ENCODE measurements around the gene C16orf96.

C16orf96 gene

GRCh38 chr16:4637501-4638166 is 81.5 kb downstream of the C16orf96 start:
- Histone ChIP-seq H3K27me3 (no peaks in the 10 kb centered on the region), H3K27ac (peak overlapping the region; percentile 10), H3K36me3 (peaks cover 41% of the 10 kb centered on the region), H3K4me1 (ENCODE audit: control insufficient read depth in 1 of 2, insufficient read depth in 1 of 2, low read depth in 1 of 2, low read length in 1 of 2) (peaks cover 68 to 73% of the 10 kb centered on the region in 2 experiments), H3K9me3 (no peaks in the 10 kb centered on the region), H3K4me3 (ENCODE audit: low read depth in 1 of 2, low read length in 1 of 2) (no peak overlapping the region)
- no peak for TF ChIP-seq CTCF (IDR thresholded peaks at IDR 0.05)

GRCh38 chr16:4639899-4640509 is 83.9 kb downstream of the C16orf96 start:
- Histone ChIP-seq H3K27me3 (no peaks in the 10 kb centered on the region), H3K4me1 (ENCODE audit: control insufficient read depth in 1 of 2, insufficient read depth in 1 of 2, low read depth in 1 of 2, low read length in 1 of 2) (peaks cover 51 to 54% of the 10 kb centered on the region in 2 experiments), H3K27ac (peak overlapping the region; percentile 79), H3K36me3 (peaks cover 33% of the 10 kb centered on the region), H3K9me3 (no peaks in the 10 kb centered on the region), H3K4me3 (ENCODE audit: low read depth in 1 of 2, low read length in 1 of 2) (no peak overlapping the region)
- no peak for TF ChIP-seq CTCF (IDR thresholded peaks at IDR 0.05)

- peaks cover 44 to 47% of the 10 kb centered on the region in 2 experiments for H3K4me1 ChIP-seq (ENCODE audit: control insufficient read depth in 1 of 2, insufficient read depth in 1 of 2, low read depth in 1 of 2, low read length in 1 of 2)
- no peaks in the 10 kb centered on the region for H3K27me3 ChIP-seq
- H3K27ac ChIP-seq = peak overlapping the region; percentile 79
- peaks cover 39% of the 10 kb centered on the region for H3K36me3 ChIP-seq
- H3K4me3 ChIP-seq (ENCODE audit: low read depth in 1 of 2, low read length in 1 of 2) = no peak overlapping the region
- no peak for TF ChIP-seq CTCF (IDR thresholded peaks at IDR 0.05)
- H3K9me3 ChIP-seq = no peaks in the 10 kb centered on the region
These were observed 84.6 kb downstream of the C16orf96 start for GRCh38 chr16:4640572-4641305.

GRCh38 chr16:4641306-4641687 is 85.2 kb downstream of the C16orf96 start:
- Histone ChIP-seq H3K36me3 (peaks cover 44% of the 10 kb centered on the region), H3K27me3 (no peaks in the 10 kb centered on the region), H3K4me1 (ENCODE audit: control insufficient read depth in 1 of 2, insufficient read depth in 1 of 2, low read depth in 1 of 2, low read length in 1 of 2) (peaks cover 38 to 41% of the 10 kb centered on the region in 2 experiments), H3K9me3 (no peaks in the 10 kb centered on the region), H3K27ac (peak overlapping the region; percentile 79), H3K4me3 (ENCODE audit: low read depth in 1 of 2, low read length in 1 of 2) (no peak overlapping the region)
- no peak for TF ChIP-seq CTCF (IDR thresholded peaks at IDR 0.05)

GRCh38 chr16:4641895-4642294 is 85.8 kb downstream of the C16orf96 start:
- peak overlapping the region; percentile 79 for H3K27ac ChIP-seq
- peaks cover 50% of the 10 kb centered on the region for H3K36me3 ChIP-seq

More at GRCh38 chr16:4641895-4642294, 85.8 kb downstream of the C16orf96 start:
- Histone ChIP-seq H3K4me1 (ENCODE audit: control insufficient read depth in 1 of 2, insufficient read depth in 1 of 2, low read depth in 1 of 2, low read length in 1 of 2) (peaks cover 32 to 35% of the 10 kb centered on the region in 2 experiments), H3K27me3 (no peaks in the 10 kb centered on the region), H3K9me3 (no peaks in the 10 kb centered on the region), H3K4me3 (ENCODE audit: low read depth in 1 of 2, low read length in 1 of 2) (peak overlapping the region; percentile 25 to 41)
- TF ChIP-seq CTCF (IDR thresholded peaks at IDR 0.05) = no peak
